HepG2 (cell line): Measurements from ENCODE around the gene ACSS1. TPM values are rescaled to one million over a fixed set of nuclear protein-coding genes. Genes with fewer than 3 reads are reported as not detected.

Source experiments
- CHCHD3 ChIP-seq: sonication (generic); formaldehyde crosslinking; IDR thresholded peaks from 2 replicates; pipeline ENCODE4 v1.8.0; 2022; ENCODE audit warnings: mild to moderate bottlenecking, missing genetic modification reagents, moderate library complexity
- ELF3 ChIP-seq: IDR thresholded peaks from 2 replicates; pipeline ENCODE4 v1.6.1; 2016; ENCODE audit warnings: missing genetic modification reagents, missing compliant biosample characterization
- ETV5 ChIP-seq: IDR thresholded peaks from 2 replicates; pipeline ENCODE4 v1.6.1; 2018; ENCODE audit warnings: missing biosample characterization, missing genetic modification reagents, inconsistent platforms, borderline replicate concordance
- JUNB ChIP-seq: sonication (generic); formaldehyde crosslinking; IDR thresholded peaks from 2 replicates; pipeline ENCODE4 v1.8.0; 2022; ENCODE audit warnings: missing genetic modification reagents, mild to moderate bottlenecking, borderline replicate concordance
- MTF2 ChIP-seq: sonication (generic); formaldehyde crosslinking; IDR thresholded peaks from 2 replicates; pipeline ENCODE4 v1.5.0; 2020; ENCODE audit warnings: missing genetic modification reagents, borderline replicate concordance
- MXD3 ChIP-seq: IDR thresholded peaks from 2 replicates; pipeline ENCODE4 v1.6.1; 2016; ENCODE audit warnings: mild to moderate bottlenecking, missing biosample characterization, missing genetic modification reagents
- NFATC3 ChIP-seq: sonication (generic); formaldehyde crosslinking; IDR thresholded peaks from 2 replicates; pipeline ENCODE4 v1.5.1; 2020; ENCODE audit warnings: mild to moderate bottlenecking, missing genetic modification reagents
- NR2F2 ChIP-seq: IDR thresholded peaks from 2 replicates; pipeline ENCODE4 v1.6.1; 2012; ENCODE audit warnings: low read depth, inconsistent platforms, borderline replicate concordance
- SIN3B ChIP-seq: fragments of 150-350 bp; IDR thresholded peaks from 2 replicates; pipeline ENCODE4 v1.6.1; 2014; ENCODE audit warnings: low read length
- SMARCC2 ChIP-seq: fragments of 450-650 bp; IDR thresholded peaks from 2 replicates; pipeline ENCODE4 v1.6.1; 2017; ENCODE audit warnings: antibody characterized with exemption, mild to moderate bottlenecking
- YY1 ChIP-seq: IDR thresholded peaks from 2 replicates; pipeline ENCODE4 v1.6.1; 2011; ENCODE audit warnings: low read length, low read depth, moderate library complexity, mild to moderate bottlenecking; ENCODE audit not compliant: insufficient read depth, insufficient replicate concordance
- ZBTB20 ChIP-seq: sonication (generic); formaldehyde crosslinking; IDR thresholded peaks from 2 replicates; pipeline ENCODE4 v1.8.1; 2023; ENCODE audit warnings: missing genetic modification reagents, low read depth, mild to moderate bottlenecking, borderline replicate concordance
- ZBTB4 ChIP-seq: sonication (generic); formaldehyde crosslinking; IDR thresholded peaks from 2 replicates; pipeline ENCODE4 v1.4.0; 2020; ENCODE audit warnings: missing genetic modification reagents, mild to moderate bottlenecking, borderline replicate concordance
- ZBTB42 ChIP-seq: sonication (generic); formaldehyde crosslinking; IDR thresholded peaks from 2 replicates; pipeline ENCODE4 v1.5.0; 2020; ENCODE audit warnings: mild to moderate bottlenecking, missing genetic modification reagents
- ZC3H4 ChIP-seq: sonication (generic); formaldehyde crosslinking; IDR thresholded peaks from 2 replicates; pipeline ENCODE4 v1.4.0; 2020; ENCODE audit warnings: missing genetic modification reagents, borderline replicate concordance
- ZFP36L2 ChIP-seq: sonication (generic); formaldehyde crosslinking; IDR thresholded peaks from 2 replicates; pipeline ENCODE4 v1.4.0; 2020; ENCODE audit warnings: missing genetic modification reagents
- ZNF430 ChIP-seq: sonication (generic); formaldehyde crosslinking; IDR thresholded peaks from 2 replicates; pipeline ENCODE4 v1.9.0; 2021; ENCODE audit warnings: mild to moderate bottlenecking, missing genetic modification reagents
- ZNF576 ChIP-seq: sonication (generic); formaldehyde crosslinking; IDR thresholded peaks from 2 replicates; pipeline ENCODE4 v1.4.0; 2020; ENCODE audit warnings: mild to moderate bottlenecking, missing genetic modification reagents
- ZNF687 ChIP-seq: sonication (generic); formaldehyde crosslinking; IDR thresholded peaks from 2 replicates; pipeline ENCODE4 v1.5.1; 2020; ENCODE audit warnings: mild to moderate bottlenecking, missing genetic modification reagents, moderate library complexity
- ZNF691 ChIP-seq: sonication (generic); formaldehyde crosslinking; IDR thresholded peaks from 2 replicates; pipeline ENCODE4 v1.4.0; 2020; ENCODE audit warnings: missing genetic modification reagents, low read depth, mild to moderate bottlenecking, borderline replicate concordance
- polyA plus RNA-seq, 8 experiments: library from polyadenylated mRNA; depleted of rRNA in 3 of 8; stranded (reverse) in 7 of 8; unstranded in 1 of 8; fragments of >200 nt; fragmentation: Illumina TruSeq in 4 of 8; extraction: Trizol in 4 of 8; gene quantifications; 2 replicates each; pipeline versions ENCODE4 v1.2.1 to v1.2.3, GENCODE V29; 2011 to 2016; ENCODE audit warnings: low read depth in 4 of 8, missing spikeins in 1 of 8, mixed read lengths in 1 of 8; ENCODE audit not compliant: insufficient read depth in 1 of 8
- total RNA-seq, 5 experiments: library from RNA; depleted of rRNA; stranded (reverse); fragments of >200 nt; fragmentation: Illumina TruSeq; extraction: Trizol; gene quantifications; 2 replicates each; pipeline ENCODE4 v1.2.3, GENCODE V29; 2016; ENCODE audit warnings: low read depth in 1 of 5

Gene ACSS1
- total and polyA plus RNA-seq, 2 of the 13 experiments (the other 11 are each of a cell fraction or from before 2014, with no cell fraction given): 15.2 to 41.6 TPM

- TF ChIP-seq ZNF691 (CRISPR knock-in tag): peak; percentile 81; the same call in 1 of the 2 replicates
- TF ChIP-seq MTF2: peak; percentile 95
- TF ChIP-seq YY1: peak; percentile 1
- TF ChIP-seq ZNF576 (CRISPR knock-in tag): no peak
- no peak for TF ChIP-seq NR2F2
- peak; percentile 78 for TF ChIP-seq ZBTB42 (CRISPR knock-in tag)
- TF ChIP-seq ETV5 (CRISPR knock-in tag): no peak; the same call in 1 of the 2 replicates
- no peak for TF ChIP-seq ZFP36L2 (CRISPR knock-in tag)
- TF ChIP-seq ZBTB20: no peak
- no peak for TF ChIP-seq ELF3 (CRISPR knock-in tag)
- no peak for TF ChIP-seq NFATC3
- no peak for TF ChIP-seq SIN3B
- no peak for TF ChIP-seq CHCHD3 (CRISPR knock-in tag)
- TF ChIP-seq ZC3H4 (CRISPR knock-in tag): 0 out of 2 replicates have a peak, but pooled peaks have one; percentile 8
- peak; percentile 94 for TF ChIP-seq ZNF687
- no peak for TF ChIP-seq SMARCC2
- TF ChIP-seq ZNF430 (CRISPR knock-in tag): peak; percentile 85; the same call in 1 of the 2 replicates
- TF ChIP-seq JUNB (CRISPR knock-in tag): peak; percentile 66; the same call in 1 of the 2 replicates
- TF ChIP-seq ZBTB4: no peak
- peak; percentile 86 for TF ChIP-seq MXD3 (CRISPR knock-in tag)
These were observed 497 bp downstream of the ACSS1 start (continued) for GRCh38 chr20:25057234-25058050.
